Stimulated activated CD8-positive, alpha-beta memory T cell treated with anti-CD3 and anti-CD28 coated beads, Interleukin-2, amount 100 ng/mL, for 1 hour (primary cell): ENCODE measurements around the gene CFAP119.

Experiments
- DNase-seq, 2 donors: peaks; one replicate each; pipeline ENCODE4 v3.0.0-alpha.2; 2020; ENCODE audit warnings: low read depth in 2 of 2

The CFAP119 gene

GRCh38 chr16:30710971-30711370 is 50.9 kb downstream of the CFAP119 start:
- no peak for DNase-seq
